ENCODE results near the gene NKPD1. TPM values are rescaled to one million over a fixed set of nuclear protein-coding genes. Genes with fewer than 3 reads are reported as not detected.

NKPD1 gene
- total RNA-seq, 1 donor from 2014 or later: 1.1 TPM

DNA sequence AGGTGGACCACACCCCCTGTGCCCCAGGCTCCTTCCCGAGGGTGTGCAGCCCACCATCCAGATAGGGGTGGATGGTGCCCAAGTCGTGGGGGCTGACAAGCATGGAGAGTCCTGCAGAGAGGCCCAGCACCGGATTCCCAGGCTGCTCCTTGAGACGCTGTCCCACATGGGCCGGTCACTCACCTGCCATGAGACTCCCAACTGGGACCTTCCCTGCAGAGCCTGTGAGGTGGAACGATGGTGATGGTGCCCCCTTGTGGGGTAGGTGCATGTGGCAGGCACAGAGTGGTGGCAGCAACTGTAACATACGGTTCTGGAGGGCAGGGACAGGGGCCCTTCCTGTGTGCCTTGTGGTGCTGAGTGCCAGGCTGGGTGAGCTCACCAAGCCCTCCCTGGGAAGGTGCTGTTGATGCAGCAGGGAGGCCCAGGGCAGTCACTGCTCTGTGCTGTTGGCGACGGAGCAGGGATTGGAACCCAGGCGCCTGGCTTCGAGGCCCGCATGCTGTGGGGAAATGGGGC is 34.7 kb downstream of the NKPD1 start:
- DNase-seq (ENCODE audit: low spot score in 2 of 2, unreplicated experiment in 2 of 2): peak; percentile 43 to 72
- Mint-ChIP-seq H3K36me3 (no peaks in the 10 kb centered on the region), H3K27me3 (ENCODE audit: low read depth) (no peaks in the 10 kb centered on the region), H3K9me3 (no peaks in the 10 kb centered on the region), H3K4me1 (peaks cover 31% of the 10 kb centered on the region), H3K27ac (no peak overlapping the region), H3K4me3 (no peak overlapping the region)
- TF ChIP-seq CTCF (IDR thresholded peaks at IDR 0.05; ENCODE audit: unreplicated experiment): peak; percentile 77

DNA sequence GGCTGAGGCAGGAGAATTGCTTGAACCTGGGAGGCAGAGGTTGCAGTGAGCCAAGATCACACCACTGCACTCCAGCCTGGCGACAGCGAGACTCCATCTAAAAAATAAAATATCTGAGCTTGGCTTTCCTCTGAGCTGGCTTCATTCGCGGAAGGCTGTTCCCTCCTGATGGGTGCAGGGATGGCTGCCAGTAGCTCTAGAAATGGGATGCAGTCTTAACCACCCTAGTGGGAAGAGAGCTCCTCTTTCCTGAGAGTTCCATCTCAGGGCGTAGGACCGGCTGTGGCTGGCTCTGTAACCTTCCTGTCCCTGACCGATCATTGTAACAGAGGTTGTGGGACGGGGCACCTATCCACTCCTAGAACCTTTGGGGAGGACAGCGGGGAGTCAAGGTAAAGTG is 35.4 kb downstream of the NKPD1 start:
- no peaks in the 10 kb centered on the region for H3K36me3 Mint-ChIP-seq
- DNase-seq (ENCODE audit: low spot score in 2 of 2, unreplicated experiment in 2 of 2): no peak
- H3K9me3 Mint-ChIP-seq: no peaks in the 10 kb centered on the region
- TF ChIP-seq CTCF (IDR thresholded peaks at IDR 0.05; ENCODE audit: unreplicated experiment): no peak
- no peaks in the 10 kb centered on the region for H3K27me3 Mint-ChIP-seq (ENCODE audit: low read depth)
- H3K27ac Mint-ChIP-seq: no peak overlapping the region
- H3K4me1 Mint-ChIP-seq: peaks cover 34% of the 10 kb centered on the region
- no peak overlapping the region for H3K4me3 Mint-ChIP-seq

DNA sequence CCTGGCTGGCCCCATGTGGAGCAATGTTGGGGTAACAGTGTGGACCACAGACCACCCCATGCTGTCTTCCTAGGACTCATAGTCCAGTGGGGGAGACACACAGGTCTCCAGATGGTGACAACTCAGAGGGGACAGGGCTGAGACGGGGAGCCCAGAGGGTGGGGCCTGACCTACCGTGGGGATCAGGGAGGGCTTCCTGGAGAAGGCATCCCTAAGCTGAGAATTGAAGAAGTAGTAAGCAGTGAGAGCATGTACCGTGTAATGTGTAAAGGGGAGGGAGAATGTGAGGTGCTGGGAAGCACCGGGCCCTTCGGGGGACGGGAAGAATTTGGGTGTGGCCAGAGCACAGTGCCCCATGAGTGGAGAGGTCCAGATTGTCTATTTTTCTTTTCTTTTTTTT is 36.8 kb downstream of the NKPD1 start:
- no peak for DNase-seq (ENCODE audit: low spot score in 2 of 2, unreplicated experiment in 2 of 2)
- Mint-ChIP-seq H3K9me3 (no peaks in the 10 kb centered on the region), H3K27ac (peak overlapping the region; percentile 97), H3K27me3 (ENCODE audit: low read depth) (no peaks in the 10 kb centered on the region), H3K4me3 (no peak overlapping the region), H3K4me1 (peaks cover 34% of the 10 kb centered on the region), H3K36me3 (no peaks in the 10 kb centered on the region)
- no peak for TF ChIP-seq CTCF (IDR thresholded peaks at IDR 0.05; ENCODE audit: unreplicated experiment)

DNA sequence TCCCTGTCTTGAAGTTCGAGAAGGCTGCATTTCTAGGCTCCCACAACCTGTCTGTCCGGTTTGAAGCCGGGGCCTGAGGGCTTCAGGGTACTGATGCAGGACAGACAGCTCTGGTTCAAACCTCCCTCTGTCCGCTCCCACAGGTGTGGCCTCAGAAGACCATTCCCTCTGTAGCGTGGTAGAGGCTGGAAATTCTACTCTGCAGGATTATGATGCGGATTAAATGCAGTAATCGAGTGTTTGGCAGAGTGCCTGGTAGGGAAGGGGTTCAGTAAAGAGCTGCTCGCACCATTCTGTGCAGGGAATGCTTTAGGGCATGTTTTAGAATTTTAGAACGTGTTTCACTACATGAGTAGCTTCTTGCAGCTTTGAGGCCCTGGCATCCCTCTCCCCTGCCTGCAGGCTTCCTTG is 37.3 kb downstream of the NKPD1 start:
- Mint-ChIP-seq H3K4me3 (no peak overlapping the region), H3K36me3 (no peaks in the 10 kb centered on the region)
- peak in 1 of 2 experiments; percentile 59 for DNase-seq (ENCODE audit: low spot score in 2 of 2, unreplicated experiment in 2 of 2)

DNA sequence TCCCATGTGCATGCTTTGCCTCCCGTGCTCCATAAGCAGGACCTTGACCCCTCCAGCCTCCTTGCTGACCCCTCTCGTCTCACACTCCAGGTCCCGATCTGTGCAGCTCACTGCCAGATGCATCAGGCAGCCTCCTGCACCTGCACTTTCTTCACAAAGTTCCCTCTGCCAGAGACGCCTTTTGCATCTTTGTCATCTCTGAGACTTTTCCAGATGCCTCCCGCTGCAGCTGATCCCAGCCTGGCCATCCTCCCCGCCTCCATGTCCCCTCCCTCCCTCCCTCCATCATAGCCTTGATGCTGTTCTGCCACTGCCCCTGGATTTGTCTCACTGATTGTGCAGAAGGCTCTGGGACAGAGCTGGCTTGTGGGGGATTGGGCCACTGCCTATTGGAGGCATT is 38.0 kb downstream of the NKPD1 start:
- Mint-ChIP-seq H3K9me3 (no peaks in the 10 kb centered on the region), H3K27me3 (ENCODE audit: low read depth) (no peaks in the 10 kb centered on the region), H3K4me3 (no peak overlapping the region), H3K27ac (peak overlapping the region; percentile 97), H3K36me3 (no peaks in the 10 kb centered on the region), H3K4me1 (peaks cover 36% of the 10 kb centered on the region)
- TF ChIP-seq CTCF (IDR thresholded peaks at IDR 0.05; ENCODE audit: unreplicated experiment): no peak
- no peak for DNase-seq (ENCODE audit: low spot score in 2 of 2, unreplicated experiment in 2 of 2)

More for the DNA sequence above, 37.3 kb downstream of the NKPD1 start:
- TF ChIP-seq CTCF (IDR thresholded peaks at IDR 0.05; ENCODE audit: unreplicated experiment): no peak
- Mint-ChIP-seq H3K4me1 (peaks cover 34% of the 10 kb centered on the region), H3K27me3 (ENCODE audit: low read depth) (no peaks in the 10 kb centered on the region), H3K27ac (peak overlapping the region; percentile 97), H3K9me3 (no peaks in the 10 kb centered on the region)

Data from mesothelial cell of epicardium (in vitro differentiated cells).